WERI-Rb-1 (cell line): ENCODE data around the gene SLC24A3.

ENCODE experiments used
- DNase-seq: peaks from one replicate; pipeline ENCODE4 v3.0.0-alpha.2; 2020
- H3K27ac ChIP-seq: fragments of 250-450 bp; sonication (Bioruptor Pico); 2 replicates; pipeline ENCODE4 v1.5.1; 2020; ENCODE audit warnings: mild to moderate bottlenecking, moderate library complexity
- H3K27me3 ChIP-seq: fragments of 250-450 bp; sonication (Bioruptor Pico); 2 replicates; pipeline ENCODE4 v1.5.1; 2021; ENCODE audit warnings: mild to moderate bottlenecking, low read depth, moderate library complexity; ENCODE audit not compliant: insufficient read depth, severe bottlenecking
- H3K36me3 ChIP-seq: fragments of 250-450 bp; sonication (Bioruptor Pico); 2 replicates; pipeline ENCODE4 v1.5.1; 2020; ENCODE audit warnings: mild to moderate bottlenecking, moderate library complexity
- H3K4me3 ChIP-seq: 2 replicates; pipeline ENCODE4 v1.5.1; 2011; ENCODE audit warnings: low read depth, mild to moderate bottlenecking, control low read depth, low read length
- H3K9me3 ChIP-seq: fragments of 250-450 bp; sonication (Bioruptor Pico); 2 replicates; pipeline ENCODE4 v1.5.1; 2021; ENCODE audit warnings: mild to moderate bottlenecking, moderate library complexity; ENCODE audit not compliant: severe bottlenecking
- TF ChIP-seq, protein P1 (sequence below): IDR thresholded peaks from 2 replicates; pipeline ENCODE4 v1.5.1; 2011; ENCODE audit warnings: low read depth, mild to moderate bottlenecking, control low read depth, inconsistent platforms, low read length

SLC24A3 gene

DNA sequence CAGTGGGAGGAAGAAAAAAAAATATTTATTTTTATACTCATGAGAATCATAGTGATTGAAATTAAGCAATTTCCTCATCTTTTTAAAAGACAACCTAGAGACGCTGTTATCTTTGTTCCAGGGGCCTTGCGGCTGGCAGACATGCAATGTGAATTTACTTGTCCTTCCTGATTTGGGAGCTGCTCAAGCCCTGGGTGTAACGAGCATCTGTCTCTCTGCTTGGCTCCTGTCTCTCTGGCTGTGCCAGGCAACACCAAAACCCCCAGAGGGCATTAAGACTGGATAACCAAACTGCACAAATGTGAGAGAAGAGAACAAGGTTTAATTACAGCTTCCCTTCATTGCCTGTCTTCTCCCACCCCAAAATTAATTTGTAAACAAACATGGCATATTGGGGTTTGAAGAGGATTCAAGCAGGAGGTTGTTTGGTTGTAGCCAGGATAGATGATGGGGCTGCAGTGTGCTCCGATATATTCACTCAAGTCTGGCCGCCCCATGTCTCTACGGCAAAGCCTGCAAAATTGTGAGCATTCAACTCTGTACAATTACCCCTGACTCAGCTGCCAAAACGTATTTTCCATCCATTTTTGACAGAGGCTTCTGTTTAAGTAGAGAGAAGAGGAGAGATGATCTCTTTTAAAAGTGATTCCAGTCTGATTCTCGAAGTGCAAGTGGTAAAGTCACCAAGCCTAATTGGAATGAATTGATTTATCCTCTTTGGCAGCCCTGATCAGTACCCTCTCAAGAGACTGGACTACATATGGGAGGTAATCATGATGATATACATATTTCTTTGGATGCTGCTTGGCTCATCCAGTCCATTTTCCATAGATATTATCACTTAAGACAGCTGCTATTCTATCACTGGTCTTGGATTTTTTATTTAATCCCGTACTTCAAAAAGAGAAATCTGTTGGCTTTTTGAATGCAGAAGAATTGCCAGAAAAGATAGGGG is 170.2 kb downstream of the SLC24A3 start:
- Histone ChIP-seq H3K9me3 (no peaks in the 10 kb centered on the region), H3K36me3 (no peaks in the 10 kb centered on the region), H3K4me3 (no peak overlapping the region), H3K27me3 (peaks cover 45% of the 10 kb centered on the region), H3K27ac (no peak overlapping the region)
- no peak for DNase-seq
- TF ChIP-seq, protein P1, sequence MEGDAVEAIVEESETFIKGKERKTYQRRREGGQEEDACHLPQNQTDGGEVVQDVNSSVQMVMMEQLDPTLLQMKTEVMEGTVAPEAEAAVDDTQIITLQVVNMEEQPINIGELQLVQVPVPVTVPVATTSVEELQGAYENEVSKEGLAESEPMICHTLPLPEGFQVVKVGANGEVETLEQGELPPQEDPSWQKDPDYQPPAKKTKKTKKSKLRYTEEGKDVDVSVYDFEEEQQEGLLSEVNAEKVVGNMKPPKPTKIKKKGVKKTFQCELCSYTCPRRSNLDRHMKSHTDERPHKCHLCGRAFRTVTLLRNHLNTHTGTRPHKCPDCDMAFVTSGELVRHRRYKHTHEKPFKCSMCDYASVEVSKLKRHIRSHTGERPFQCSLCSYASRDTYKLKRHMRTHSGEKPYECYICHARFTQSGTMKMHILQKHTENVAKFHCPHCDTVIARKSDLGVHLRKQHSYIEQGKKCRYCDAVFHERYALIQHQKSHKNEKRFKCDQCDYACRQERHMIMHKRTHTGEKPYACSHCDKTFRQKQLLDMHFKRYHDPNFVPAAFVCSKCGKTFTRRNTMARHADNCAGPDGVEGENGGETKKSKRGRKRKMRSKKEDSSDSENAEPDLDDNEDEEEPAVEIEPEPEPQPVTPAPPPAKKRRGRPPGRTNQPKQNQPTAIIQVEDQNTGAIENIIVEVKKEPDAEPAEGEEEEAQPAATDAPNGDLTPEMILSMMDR = no peak

DNA sequence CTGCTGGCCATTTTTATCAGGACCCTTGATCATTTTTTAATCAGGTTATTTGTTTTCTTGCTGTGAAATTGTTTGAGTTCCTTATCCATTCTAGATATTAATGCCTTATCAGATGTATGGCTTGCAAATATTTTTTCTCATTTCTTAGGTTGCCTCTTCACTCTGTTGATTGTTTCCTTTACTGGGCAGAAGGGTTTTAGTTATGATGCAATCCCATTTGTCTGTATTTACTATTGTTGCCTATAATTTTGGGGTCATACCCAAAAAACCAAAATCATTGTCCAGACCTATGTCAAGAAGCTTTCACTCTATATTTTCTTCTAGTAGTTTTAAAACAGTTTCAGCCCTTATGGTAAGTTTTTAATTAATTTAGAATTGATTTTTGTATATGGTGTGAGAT is 172.5 kb downstream of the SLC24A3 start:
- H3K36me3 ChIP-seq = no peaks in the 10 kb centered on the region
- H3K4me3 ChIP-seq = no peak overlapping the region
- TF ChIP-seq, protein P1 = no peak
- DNase-seq = no peak
- H3K27ac ChIP-seq = no peak overlapping the region
- H3K27me3 ChIP-seq = peaks cover 45% of the 10 kb centered on the region
- H3K9me3 ChIP-seq = no peaks in the 10 kb centered on the region

DNA sequence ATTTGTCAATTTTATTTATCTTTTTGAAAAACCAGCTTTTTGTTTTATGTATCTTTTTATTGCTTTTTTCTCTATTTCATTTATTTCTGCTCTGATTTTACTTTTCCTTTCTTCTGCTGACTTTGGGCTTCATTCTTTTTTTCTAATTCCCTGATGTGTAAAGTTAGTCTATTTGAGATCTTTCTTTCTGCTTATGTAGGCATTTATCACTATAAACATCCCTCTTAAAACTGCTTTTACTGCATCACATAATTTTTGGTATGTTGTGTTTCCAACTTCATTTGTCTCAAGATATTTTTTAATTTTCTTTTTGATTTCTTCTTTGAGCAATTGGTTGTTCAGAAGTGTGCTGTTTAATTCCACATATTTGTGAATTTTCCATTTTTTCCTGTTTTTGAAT is 174.8 kb downstream of the SLC24A3 start:
- Histone ChIP-seq H3K27ac (no peak overlapping the region), H3K27me3 (peaks cover 30% of the 10 kb centered on the region), H3K4me3 (no peak overlapping the region), H3K9me3 (no peaks in the 10 kb centered on the region), H3K36me3 (no peaks in the 10 kb centered on the region)
- DNase-seq = no peak
- TF ChIP-seq, protein P1 = no peak

DNA sequence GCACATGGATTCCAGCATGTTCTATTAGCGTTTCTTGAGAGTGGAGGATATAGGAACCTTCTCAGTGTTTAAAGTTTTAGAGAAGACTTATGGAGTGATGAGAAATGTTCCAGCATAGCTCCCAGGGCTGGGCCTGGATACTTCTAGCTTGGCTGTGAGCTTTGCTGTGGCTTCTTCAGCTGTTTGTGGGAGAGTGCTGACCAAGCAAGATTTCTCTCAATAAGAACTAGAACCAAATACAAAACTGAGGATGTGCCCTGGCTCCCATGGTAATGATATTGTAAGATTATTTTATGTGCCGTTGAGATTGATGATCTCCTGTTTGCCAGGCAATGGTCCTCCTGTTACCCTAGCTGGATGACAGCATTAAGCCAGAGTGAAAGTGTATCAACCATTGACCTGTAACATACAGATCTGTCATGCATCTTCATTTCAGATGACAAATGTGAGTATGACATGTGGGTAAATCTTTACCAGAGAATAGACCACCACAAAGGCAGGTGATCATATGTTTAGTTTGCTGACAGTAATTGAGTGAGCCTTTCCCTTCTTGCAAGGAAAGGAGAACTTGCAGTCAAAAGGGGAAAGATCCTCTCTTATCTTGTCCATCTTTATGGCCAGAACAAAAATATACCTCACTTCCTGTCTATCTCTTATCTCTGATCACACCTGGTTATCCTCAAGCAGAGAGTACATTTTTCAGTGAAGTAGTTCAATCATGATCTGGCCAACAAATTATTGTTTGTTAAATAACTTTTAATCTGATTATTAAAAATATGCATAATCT is 180.1 kb downstream of the SLC24A3 start:
- DNase-seq = no peak

DNA sequence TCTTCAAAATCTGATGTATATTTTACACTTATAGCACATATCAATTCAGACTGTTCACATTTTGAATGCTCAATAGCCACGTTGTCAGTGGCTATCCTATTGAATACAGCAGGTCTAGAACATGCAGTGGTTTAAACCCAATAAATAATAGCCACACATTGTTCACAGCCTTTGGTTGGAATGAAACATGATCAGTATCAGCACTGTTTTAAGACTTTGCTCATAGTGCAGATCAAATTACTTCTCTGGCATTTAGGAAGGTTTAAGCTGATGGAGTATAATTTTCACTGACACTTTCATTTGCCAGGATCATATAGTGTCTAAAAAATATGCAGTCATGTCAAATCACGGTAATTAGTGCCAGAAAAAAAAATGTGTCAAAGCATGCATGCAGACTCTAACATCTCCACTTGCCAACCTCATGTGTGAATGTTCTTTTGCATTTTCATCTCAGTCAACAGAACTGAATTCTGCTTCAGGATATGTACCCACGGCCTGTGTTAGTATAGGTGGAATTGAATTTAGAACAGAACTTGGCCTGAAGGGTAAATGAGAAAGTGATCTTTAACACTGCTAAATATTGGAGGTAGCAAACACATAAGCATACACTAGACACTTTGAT is 184.1 kb downstream of the SLC24A3 start:
- no peak overlapping the region for H3K4me3 ChIP-seq
- no peak for DNase-seq
- no peak overlapping the region for H3K27ac ChIP-seq
- TF ChIP-seq, protein P1 = no peak
- H3K27me3 ChIP-seq = peaks cover 13% of the 10 kb centered on the region
- no peaks in the 10 kb centered on the region for H3K36me3 ChIP-seq
- peaks cover 3% of the 10 kb centered on the region for H3K9me3 ChIP-seq

More for the DNA sequence above, 180.1 kb downstream of the SLC24A3 start:
- Histone ChIP-seq H3K4me3 (no peak overlapping the region), H3K27me3 (peaks cover 19% of the 10 kb centered on the region), H3K36me3 (no peaks in the 10 kb centered on the region), H3K27ac (no peak overlapping the region), H3K9me3 (no peaks in the 10 kb centered on the region)
- TF ChIP-seq, protein P1 = no peak
